Fibroblast of lung (primary cell): ENCODE results near the gene TMPRSS9. TPM values are rescaled to one million over a fixed set of nuclear protein-coding genes. Genes with fewer than 3 reads are reported as not detected.
"Not testable (repeated sequence)": the region's sequence is repeated elsewhere in the genome, so short reads cannot be mapped to it uniquely, and the experiment has no call there.

Experiments used
- DNase-seq, 2 donors: peaks; one replicate each; pipeline versions ENCODE4 v3.0.0 to v3.0.0-alpha.2; 2010; ENCODE audit warnings: low read depth in 2 of 2
- H2AFZ ChIP-seq: 2 replicates; pipeline ENCODE4 v1.5.1; 2012; ENCODE audit warnings: low read length, control low read depth, inconsistent platforms
- H3K27ac ChIP-seq: 2 replicates; pipeline ENCODE4 v1.5.1; 2011; ENCODE audit warnings: low read length, control low read depth; ENCODE audit not compliant: insufficient read depth
- H3K27me3 ChIP-seq: 2 replicates; pipeline ENCODE4 v1.5.1; 2011; ENCODE audit warnings: mild to moderate bottlenecking, low read length; ENCODE audit not compliant: control insufficient read depth, insufficient read depth
- H3K36me3 ChIP-seq: 2 replicates; pipeline ENCODE4 v1.5.1; 2011; ENCODE audit warnings: low read length; ENCODE audit not compliant: control insufficient read depth, insufficient read depth
- H3K4me1 ChIP-seq: 2 replicates; pipeline ENCODE4 v1.5.1; 2011; ENCODE audit warnings: low read length; ENCODE audit not compliant: control insufficient read depth, insufficient read depth; ENCODE audit errors: extremely low read depth
- H3K4me2 ChIP-seq: 2 replicates; pipeline ENCODE4 v1.5.1; 2011; ENCODE audit warnings: low read length, control low read depth; ENCODE audit not compliant: insufficient read depth; ENCODE audit errors: extremely low read depth
- H3K4me3 ChIP-seq, 4 experiments: fragments of 200-600 bp in 1 of 4; sonication (generic) in 1 of 4; replicated peaks in 1 of 4; 2 replicates each; pipeline ENCODE4 v1.5.1; 2011 to 2016; ENCODE audit warnings: low read length in 4 of 4, low read depth in 3 of 4, mild to moderate bottlenecking in 3 of 4, control low read depth in 2 of 4, inconsistent platforms in 1 of 4, mixed read lengths in 1 of 4; ENCODE audit not compliant: insufficient read depth in 1 of 4; ENCODE audit errors: control extremely low read depth in 1 of 4
- H3K79me2 ChIP-seq: 2 replicates; pipeline ENCODE4 v1.5.1; 2012; ENCODE audit warnings: mild to moderate bottlenecking, low read length, inconsistent platforms; ENCODE audit not compliant: control insufficient read depth, insufficient read depth
- H3K9ac ChIP-seq: 2 replicates; pipeline ENCODE4 v1.5.1; 2011; ENCODE audit warnings: mild to moderate bottlenecking, low read length, control low read depth; ENCODE audit not compliant: insufficient read depth
- H3K9me3 ChIP-seq: 2 replicates; pipeline ENCODE4 v1.5.1; 2012; ENCODE audit warnings: low read depth, low read length; ENCODE audit not compliant: control insufficient read depth, insufficient read depth
- H4K20me1 ChIP-seq: 2 replicates; pipeline ENCODE4 v1.5.1; 2011; ENCODE audit warnings: low read length; ENCODE audit not compliant: control insufficient read depth, insufficient read depth; ENCODE audit errors: extremely low read depth
- CTCF ChIP-seq, 2 donors: IDR thresholded peaks in 1 of 2; conservative IDR thresholded peaks in 1 of 2; 1 replicate in 1 of 2; 2 replicates in 1 of 2; pipeline ENCODE4 v1.5.1; 2011 to 2012; ENCODE audit warnings: low read length in 2 of 2, control low read depth in 1 of 2, inconsistent platforms in 1 of 2, low read depth in 1 of 2, mild to moderate bottlenecking in 1 of 2
- EZH2 ChIP-seq: IDR thresholded peaks from 2 replicates; pipeline ENCODE4 v1.5.1; 2012; ENCODE audit warnings: low read length, control low read depth, mild to moderate bottlenecking; ENCODE audit errors: missing control alignments
- polyA plus RNA-seq, 2 donors: library from polyadenylated mRNA; depleted of rRNA in 1 of 2; stranded (reverse) in 1 of 2; unstranded in 1 of 2; fragments of >200 nt; gene quantifications; 2 replicates each; pipeline ENCODE4 v1.2.1, GENCODE V29; 2011 to 2012; ENCODE audit warnings: missing spikeins in 1 of 2
- total RNA-seq: library from RNA; depleted of rRNA; stranded (reverse); fragments of >200 nt; gene quantifications from 2 replicates; pipeline ENCODE4 v1.2.1, GENCODE V29; 2014

TMPRSS9 gene
- total and polyA plus RNA-seq, 2 donors (not counting 1 experiment from before 2014, with no cell fraction given) = not detected

- Histone ChIP-seq H3K4me2 (no peak overlapping the region), H4K20me1 (no peaks in the 10 kb centered on the region), H3K27ac (no peak overlapping the region), H3K4me1 (peaks cover 3% of the 10 kb centered on the region), H3K4me3 (no peak overlapping the region), H3K9me3 (no peaks in the 10 kb centered on the region), H3K9ac (no peak overlapping the region), H3K36me3 (no peaks in the 10 kb centered on the region), H2AFZ (no peak overlapping the region), H3K79me2 (peaks cover 38% of the 10 kb centered on the region), H3K27me3 (no peaks in the 10 kb centered on the region)
- TF ChIP-seq EZH2 = no peak
- no peak for TF ChIP-seq CTCF (conservative IDR thresholded peaks at IDR 0.05 in 1 of 2, IDR thresholded peaks at IDR 0.05 in 1 of 2; ENCODE audit: low read depth in 1 of 2, low read length in 2 of 2)
- DNase-seq = no peak
Observed at GRCh38 chr19:2458054-2458453, 98.0 kb downstream of the TMPRSS9 start.

GRCh38 chr19:2458776-2459175 is 98.7 kb downstream of the TMPRSS9 start:
- peaks cover 31% of the 10 kb centered on the region for H3K79me2 ChIP-seq
- not testable (repeated sequence) for H3K4me3 ChIP-seq

DNA sequence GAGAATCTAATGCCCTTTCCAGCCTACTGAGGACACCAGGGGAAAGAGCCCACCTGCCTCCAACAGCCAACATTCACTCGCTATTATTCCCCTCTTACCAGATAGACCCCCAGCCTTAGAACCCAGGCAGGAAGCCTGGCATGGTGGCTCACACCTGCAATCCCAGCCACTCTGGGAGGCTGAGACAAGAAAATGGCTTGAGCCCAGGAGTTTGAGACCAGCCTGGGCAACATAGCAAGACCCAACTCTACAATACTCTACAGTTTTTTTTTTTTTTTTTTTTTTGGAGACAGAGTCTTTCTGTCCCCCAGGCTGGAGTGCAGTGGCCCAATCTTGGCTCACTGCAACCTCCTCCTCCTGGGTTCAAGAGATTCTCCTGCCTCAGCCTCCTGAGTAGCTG is 100.2 kb downstream of the TMPRSS9 start:
- no peak for DNase-seq

More at GRCh38 chr19:2458776-2459175, 98.7 kb downstream of the TMPRSS9 start:
- H3K4me2 ChIP-seq, H4K20me1 ChIP-seq, H3K36me3 ChIP-seq, DNase-seq, H3K27me3 ChIP-seq, H3K9me3 ChIP-seq, H3K9ac ChIP-seq, H3K27ac ChIP-seq, H3K4me1 ChIP-seq, H2AFZ ChIP-seq: not testable (repeated sequence)

More for the DNA sequence above, 100.2 kb downstream of the TMPRSS9 start:
- Histone ChIP-seq H3K4me2 (no peak overlapping the region), H3K9ac (no peak overlapping the region), H3K9me3 (no peaks in the 10 kb centered on the region), H3K79me2 (peaks cover 16% of the 10 kb centered on the region), H3K4me1 (peaks cover 3% of the 10 kb centered on the region), H3K27me3 (no peaks in the 10 kb centered on the region), H3K36me3 (no peaks in the 10 kb centered on the region), H2AFZ (no peak overlapping the region), H3K27ac (no peak overlapping the region), H4K20me1 (no peaks in the 10 kb centered on the region), H3K4me3 (no peak overlapping the region)
- no peak for TF ChIP-seq EZH2
- TF ChIP-seq CTCF (conservative IDR thresholded peaks at IDR 0.05 in 1 of 2, IDR thresholded peaks at IDR 0.05 in 1 of 2; ENCODE audit: low read depth in 1 of 2, low read length in 2 of 2) = no peak
